Thoracic aorta (tissue), 2 donors: ENCODE results near the gene DCDC2B. TPM values are rescaled to one million over a fixed set of nuclear protein-coding genes. Genes with fewer than 3 reads are reported as not detected.

ENCODE experiments used
- ATAC-seq: fragments of 150-250 bp; one replicate; pipeline ENCODE4 v1.8.0; 2017; ENCODE audit warnings: low read depth; ENCODE audit not compliant: insufficient number of reproducible peaks, low FRiP score
- DNase-seq: peaks from one replicate; pipeline ENCODE4 v3.0.0-alpha.2; 2020; ENCODE audit warnings: low spot score
- H3K27ac ChIP-seq, 2 donors: fragments of 200-600 bp; sonication (generic); 1 replicate in 1 of 2; 2 replicates in 1 of 2; pipeline ENCODE4 v1.5.1; 2016; ENCODE audit warnings: mild to moderate bottlenecking in 2 of 2, moderate library complexity in 2 of 2
- H3K27me3 ChIP-seq: fragments of 200-600 bp; sonication (generic); replicated peaks from 2 replicates; pipeline ENCODE4 v1.6.0; 2016; ENCODE audit warnings: mild to moderate bottlenecking; ENCODE audit not compliant: insufficient read depth
- H3K36me3 ChIP-seq: fragments of 200-600 bp; sonication (generic); one replicate; pipeline ENCODE4 v1.5.1; 2016
- H3K4me1 ChIP-seq, 2 donors: fragments of 200-600 bp; sonication (generic); 1 replicate in 1 of 2; 2 replicates in 1 of 2; pipeline versions ENCODE4 v1.5.1 to v1.6.0; 2016; ENCODE audit warnings: low read depth in 2 of 2, mild to moderate bottlenecking in 1 of 2; ENCODE audit not compliant: control insufficient read depth in 1 of 2
- H3K4me3 ChIP-seq: fragments of 200-600 bp; sonication (generic); 2 replicates; pipeline ENCODE4 v1.5.1; 2016; ENCODE audit warnings: mild to moderate bottlenecking
- H3K9me3 ChIP-seq: fragments of 200-600 bp; sonication (generic); 2 replicates; pipeline ENCODE4 v1.5.1; 2016
- total RNA-seq, 2 donors: library from RNA; depleted of rRNA; stranded (reverse); fragments of >200 nt; gene quantifications; one replicate each; pipeline versions ENCODE4 v1.1.0 to v1.2.3, GENCODE V29; 2016
- TF ChIP-seq, protein P1 (sequence below): fragments of 200-600 bp; sonication (generic); IDR thresholded peaks from one replicate; pipeline ENCODE4 v1.5.1; 2019; ENCODE audit warnings: antibody characterized with exemption

The DCDC2B gene
- total RNA-seq, 2 donors from 2014 or later, result not detected

DNA sequence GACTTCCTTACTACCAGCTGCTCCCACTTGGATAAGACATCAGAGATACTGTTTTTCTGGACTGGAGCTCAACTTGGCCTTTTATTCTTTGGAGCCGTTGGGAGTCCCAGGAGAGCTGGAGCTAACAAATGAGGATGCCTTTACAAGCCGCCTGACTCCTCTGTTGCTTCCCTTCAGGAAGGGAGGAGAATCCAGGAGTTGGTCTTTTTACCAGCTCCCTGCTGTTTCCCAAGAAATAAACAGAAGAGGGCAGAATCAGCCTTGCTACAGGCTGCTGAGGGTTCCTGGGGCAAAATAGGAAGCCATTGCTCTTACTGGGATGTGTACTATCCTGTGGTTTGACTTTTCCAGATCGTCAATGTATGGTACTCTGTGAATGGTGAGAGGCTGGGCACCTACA is 14.8 kb downstream of the DCDC2B start:
- Histone ChIP-seq H3K36me3 (peaks cover 37% of the 10 kb centered on the region), H3K27me3 (no peaks in the 10 kb centered on the region), H3K4me1 (peaks cover 19 to 31% of the 10 kb centered on the region in 2 donors), H3K9me3 (no peaks in the 10 kb centered on the region), H3K4me3 (peak overlapping the region; percentile 99), H3K27ac (peak overlapping the region in 1 of 2 donors; percentile 24)
- DNase-seq (no peak), ATAC-seq (no peak)
- TF ChIP-seq, protein P1, sequence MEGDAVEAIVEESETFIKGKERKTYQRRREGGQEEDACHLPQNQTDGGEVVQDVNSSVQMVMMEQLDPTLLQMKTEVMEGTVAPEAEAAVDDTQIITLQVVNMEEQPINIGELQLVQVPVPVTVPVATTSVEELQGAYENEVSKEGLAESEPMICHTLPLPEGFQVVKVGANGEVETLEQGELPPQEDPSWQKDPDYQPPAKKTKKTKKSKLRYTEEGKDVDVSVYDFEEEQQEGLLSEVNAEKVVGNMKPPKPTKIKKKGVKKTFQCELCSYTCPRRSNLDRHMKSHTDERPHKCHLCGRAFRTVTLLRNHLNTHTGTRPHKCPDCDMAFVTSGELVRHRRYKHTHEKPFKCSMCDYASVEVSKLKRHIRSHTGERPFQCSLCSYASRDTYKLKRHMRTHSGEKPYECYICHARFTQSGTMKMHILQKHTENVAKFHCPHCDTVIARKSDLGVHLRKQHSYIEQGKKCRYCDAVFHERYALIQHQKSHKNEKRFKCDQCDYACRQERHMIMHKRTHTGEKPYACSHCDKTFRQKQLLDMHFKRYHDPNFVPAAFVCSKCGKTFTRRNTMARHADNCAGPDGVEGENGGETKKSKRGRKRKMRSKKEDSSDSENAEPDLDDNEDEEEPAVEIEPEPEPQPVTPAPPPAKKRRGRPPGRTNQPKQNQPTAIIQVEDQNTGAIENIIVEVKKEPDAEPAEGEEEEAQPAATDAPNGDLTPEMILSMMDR, result no peak

DNA sequence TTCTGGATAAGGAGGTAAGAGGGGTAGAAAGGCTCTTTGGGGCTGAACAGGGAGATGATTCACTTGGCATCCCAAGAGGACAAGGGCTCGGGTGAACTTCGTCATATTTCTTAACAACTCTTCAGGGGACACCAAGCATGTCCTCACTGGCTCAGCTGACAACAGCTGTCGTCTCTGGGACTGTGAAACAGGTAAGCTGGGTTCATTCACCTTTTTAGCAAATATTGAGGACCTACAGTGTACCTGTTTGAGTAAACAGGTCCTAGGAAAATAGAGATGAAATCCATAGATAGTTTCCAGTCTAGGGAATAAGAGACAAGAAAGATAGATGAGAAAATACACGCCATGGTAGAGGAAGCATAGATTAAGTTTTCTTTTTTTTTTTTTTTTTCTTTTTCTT is 15.4 kb downstream of the DCDC2B start:
- H3K27me3 ChIP-seq, result no peaks in the 10 kb centered on the region
- ATAC-seq (no peak), DNase-seq (no peak)
- H3K36me3 ChIP-seq, result peaks cover 43% of the 10 kb centered on the region
- TF ChIP-seq, protein P1, result no peak
- H3K4me1 ChIP-seq, result peaks cover 19 to 31% of the 10 kb centered on the region in 2 donors
- H3K27ac ChIP-seq, result no peak overlapping the region
- no peaks in the 10 kb centered on the region for H3K9me3 ChIP-seq
- H3K4me3 ChIP-seq, result no peak overlapping the region

DNA sequence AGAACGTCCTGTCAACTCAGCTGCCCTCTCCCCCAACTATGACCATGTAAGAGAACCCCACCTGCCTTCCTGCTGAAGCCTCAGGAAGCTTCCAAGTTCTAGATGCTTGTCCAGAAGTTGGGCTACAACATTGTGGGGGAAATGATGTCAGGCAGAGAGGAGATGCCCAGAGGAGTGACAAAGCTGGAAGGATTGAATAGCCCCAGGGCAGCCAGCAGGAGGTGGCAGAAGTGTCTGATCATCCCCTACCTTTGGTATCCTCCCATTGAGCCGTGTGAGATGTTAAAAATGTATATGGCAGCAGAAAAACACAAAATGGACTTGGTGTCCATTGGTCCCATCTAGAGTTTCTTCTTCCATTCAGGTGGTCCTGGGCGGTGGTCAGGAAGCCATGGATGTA is 19.9 kb downstream of the DCDC2B start:
- H3K27ac ChIP-seq, result no peak overlapping the region
- peaks cover 77% of the 10 kb centered on the region for H3K36me3 ChIP-seq
- DNase-seq (no peak), ATAC-seq (no peak)
- TF ChIP-seq, protein P1, result no peak
- H3K9me3 ChIP-seq, result no peaks in the 10 kb centered on the region
- peaks cover 2 to 4% of the 10 kb centered on the region in 2 donors for H3K4me1 ChIP-seq
- no peaks in the 10 kb centered on the region for H3K27me3 ChIP-seq
- H3K4me3 ChIP-seq, result no peak overlapping the region

DNA sequence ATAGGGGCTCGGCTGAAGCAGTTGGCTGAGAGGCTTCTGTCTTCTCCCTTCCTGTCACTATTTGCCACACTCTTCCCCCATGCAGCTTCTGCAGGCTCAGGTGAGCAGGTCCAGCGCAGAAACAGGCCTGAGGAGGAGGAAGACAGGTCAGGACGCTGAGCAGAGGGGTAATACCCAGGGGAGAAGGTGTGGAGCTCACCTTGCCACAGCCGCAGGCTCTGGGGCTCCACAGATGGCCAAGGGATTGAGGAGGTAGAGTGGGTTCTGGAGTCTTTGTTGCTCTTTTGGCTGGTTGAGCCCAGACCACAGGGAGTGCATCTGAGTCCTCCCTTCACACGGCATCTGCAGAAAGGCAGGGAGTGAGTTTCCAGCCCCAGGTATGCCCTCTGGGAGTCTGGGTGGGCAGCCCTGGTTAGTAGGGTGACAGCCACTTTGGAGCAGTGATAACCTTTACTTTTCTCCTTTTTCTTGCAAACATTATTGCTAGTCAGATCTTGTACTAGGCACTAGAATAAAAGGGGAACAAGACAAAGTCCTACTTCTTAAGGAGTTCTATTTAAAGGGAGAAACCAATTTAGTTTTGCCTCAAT is 23.0 kb downstream of the DCDC2B start:
- Histone ChIP-seq H3K36me3 (peaks cover 56% of the 10 kb centered on the region), H3K9me3 (no peaks in the 10 kb centered on the region), H3K4me3 (no peak overlapping the region), H3K27ac (no peak overlapping the region), H3K4me1 (no peaks in the 10 kb centered on the region), H3K27me3 (no peaks in the 10 kb centered on the region)
- TF ChIP-seq, protein P1, result no peak
- ATAC-seq (no peak), DNase-seq (no peak)

DNA sequence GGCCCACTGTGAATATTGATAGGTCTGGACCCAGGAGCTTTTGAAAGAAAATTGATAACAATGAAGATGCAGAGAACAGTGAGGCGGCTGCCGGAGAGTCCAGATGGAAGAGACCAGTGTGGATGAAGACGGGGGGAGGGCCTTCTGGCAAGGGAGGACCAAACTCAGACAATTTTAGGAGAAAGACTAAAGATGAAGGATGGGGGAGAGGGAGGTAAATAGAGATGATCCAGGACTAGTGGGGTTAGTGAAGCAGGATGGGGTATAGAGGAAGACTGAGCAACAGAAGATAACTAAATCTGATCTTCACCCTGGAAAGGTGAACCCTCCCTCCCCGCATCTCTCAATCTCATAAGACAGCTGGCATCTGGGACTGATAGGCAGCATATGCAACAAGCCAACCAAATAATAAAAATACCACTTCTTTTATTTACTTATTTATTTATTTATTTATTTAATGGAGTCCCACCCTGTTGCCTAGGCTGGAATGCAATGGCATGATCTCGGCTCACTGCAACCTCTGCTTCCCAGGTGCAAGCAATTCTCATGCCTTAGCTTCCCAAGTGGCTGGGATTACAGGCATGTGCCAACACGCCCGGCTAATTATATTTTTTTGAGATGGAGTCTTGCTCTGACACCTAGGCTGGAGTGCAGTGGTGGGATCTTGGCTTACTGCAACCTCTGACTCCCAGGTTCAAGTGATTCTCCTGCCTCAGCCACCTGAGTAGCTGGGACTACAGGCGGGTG is 23.8 kb downstream of the DCDC2B start:
- peaks cover 51% of the 10 kb centered on the region for H3K36me3 ChIP-seq
- no peaks in the 10 kb centered on the region for H3K9me3 ChIP-seq
- no peak for ATAC-seq
- H3K4me1 ChIP-seq, result no peaks in the 10 kb centered on the region
- H3K27me3 ChIP-seq, result no peaks in the 10 kb centered on the region
- no peak for DNase-seq
- H3K27ac ChIP-seq, result no peak overlapping the region
- H3K4me3 ChIP-seq, result no peak overlapping the region
- TF ChIP-seq, protein P1, result no peak
